B cell (primary cell): ENCODE results near the gene EHD1. TPM values are rescaled to one million over a fixed set of nuclear protein-coding genes. Genes with fewer than 3 reads are reported as not detected.

Experiments used
- ATAC-seq: fragments of 200-7000 bp; cut with Tn5 transposase; one replicate; pipeline ENCODE4 v1.10.0; 2021; ENCODE audit warnings: low read depth, mild to moderate bottlenecking, moderate number of reproducible peaks, moderate library complexity
- CTCF ChIA-PET: fragments of 350-600 bp; sonication (Branson Sonifier 250); formaldehyde crosslinking; loops from one replicate; lab custom pipeline; 2021; ENCODE audit warnings: antibody characterized with exemption, inconsistent platforms; lab: Charles Lee
- POLR2A ChIA-PET: fragments of 350-600 bp; sonication (Branson Sonifier 250); formaldehyde crosslinking; loops from one replicate; lab custom pipeline; 2021; ENCODE audit warnings: antibody characterized with exemption; lab: Charles Lee
- DNase-seq: peaks from one replicate; pipeline ENCODE4 v3.0.0; 2013
- H2AFZ ChIP-seq: 2 replicates; pipeline ENCODE4 v1.6.1; 2012; ENCODE audit warnings: mild to moderate bottlenecking, low read depth, low read length; ENCODE audit not compliant: insufficient read depth, poor library complexity, severe bottlenecking
- H3K27ac ChIP-seq, 2 donors: 1 replicate in 1 of 2; 2 replicates in 1 of 2; pipeline ENCODE4 v1.5.1; 2012 to 2013; ENCODE audit warnings: low read length in 2 of 2, mild to moderate bottlenecking in 2 of 2, moderate library complexity in 1 of 2
- H3K27me3 ChIP-seq, 4 experiments: fragments of 200-600 bp in 1 of 4; sonication (generic) in 1 of 4; replicated peaks in 1 of 4; 1 replicate in 2 of 4; 2 replicates in 2 of 4; pipeline versions ENCODE4 v1.6.1 to v1.7.0; 2013 to 2016; ENCODE audit warnings: low read length in 3 of 4, mild to moderate bottlenecking in 2 of 4, mixed read lengths in 1 of 4, moderate library complexity in 1 of 4; ENCODE audit not compliant: insufficient read depth in 4 of 4, control insufficient read depth in 3 of 4; ENCODE audit errors: control extremely low read depth in 1 of 4
- H3K36me3 ChIP-seq, 2 experiments: replicated peaks in 1 of 2; 1 replicate in 1 of 2; 2 replicates in 1 of 2; pipeline versions ENCODE4 v1.6.1 to v1.7.1; 2013; ENCODE audit warnings: low read length in 1 of 2; ENCODE audit not compliant: insufficient read depth in 2 of 2, control insufficient read depth in 1 of 2; ENCODE audit errors: control extremely low read depth in 1 of 2, extremely low read depth in 1 of 2
- H3K4me1 ChIP-seq, 2 donors: fragments of 200-600 bp in 1 of 2; sonication (generic) in 1 of 2; 1 replicate in 1 of 2; 2 replicates in 1 of 2; pipeline versions ENCODE4 v1.5.1 to v1.6.1; 2013 to 2017; ENCODE audit warnings: low read length in 2 of 2; ENCODE audit not compliant: control insufficient read depth in 2 of 2, insufficient read depth in 2 of 2
- H3K4me2 ChIP-seq: replicated peaks from 2 replicates; pipeline ENCODE3; 2012; ENCODE audit warnings: mild to moderate bottlenecking, low read depth, low read length; ENCODE audit not compliant: poor library complexity, severe bottlenecking
- H3K4me3 ChIP-seq, 5 experiments: fragments of 200-600 bp in 1 of 5; sonication (generic) in 1 of 5; 1 replicate in 3 of 5; 2 replicates in 2 of 5; pipeline versions ENCODE4 v1.5.1 to v1.7.0; 2011 to 2016; ENCODE audit warnings: low read length in 4 of 5, mild to moderate bottlenecking in 4 of 5, low read depth in 2 of 5, control low read depth in 1 of 5, moderate library complexity in 1 of 5; ENCODE audit not compliant: insufficient read depth in 1 of 5; ENCODE audit errors: control extremely low read depth in 1 of 5, extremely low read depth in 1 of 5
- H3K79me2 ChIP-seq: fragments of 200-600 bp; sonication (generic); one replicate; pipeline ENCODE4 v1.6.0; 2016; ENCODE audit warnings: low read length; ENCODE audit not compliant: control insufficient read depth, insufficient read depth
- H3K9ac ChIP-seq: fragments of 200-600 bp; sonication (generic); 2 replicates; pipeline ENCODE4 v1.6.1; 2017; ENCODE audit warnings: mild to moderate bottlenecking, low read length, moderate library complexity
- H3K9me3 ChIP-seq, 3 donors: one replicate each; pipeline versions ENCODE4 v1.6.1 to v1.7.1; 2013; ENCODE audit warnings: low read length in 2 of 3; ENCODE audit not compliant: control insufficient read depth in 2 of 3, insufficient read depth in 1 of 3; ENCODE audit errors: control extremely low read depth in 1 of 3
- H4K20me1 ChIP-seq: 2 replicates; pipeline ENCODE4 v1.6.0; 2012; ENCODE audit warnings: mild to moderate bottlenecking, low read length; ENCODE audit not compliant: insufficient read depth, control insufficient read depth, poor library complexity, severe bottlenecking
- H3K27ac Mint-ChIP-seq: one replicate; pipeline ENCODE4 v1.8.0; 2021; ENCODE audit warnings: mixed read lengths
- H3K27me3 Mint-ChIP-seq: one replicate; pipeline ENCODE4 v1.8.0; 2021; ENCODE audit warnings: mixed read lengths
- H3K4me1 Mint-ChIP-seq: one replicate; pipeline ENCODE4 v1.8.0; 2021; ENCODE audit warnings: mixed read lengths
- H3K4me3 Mint-ChIP-seq: one replicate; pipeline ENCODE4 v1.8.0; 2021; ENCODE audit warnings: mixed read lengths
- H3K9me3 Mint-ChIP-seq: one replicate; pipeline ENCODE4 v1.8.0; 2022; ENCODE audit warnings: mixed read lengths; ENCODE audit not compliant: insufficient read depth
- CTCF ChIP-seq: fragments of 200-600 bp; IDR thresholded peaks from one replicate; pipeline ENCODE4 v1.8.0; 2022; ENCODE audit warnings: antibody characterized with exemption, mild to moderate bottlenecking
- EZH2 ChIP-seq: IDR thresholded peaks from 2 replicates; pipeline ENCODE4 v1.6.1; 2012; ENCODE audit warnings: borderline replicate concordance, low read depth, mild to moderate bottlenecking, moderate library complexity, low read length; ENCODE audit not compliant: insufficient read depth, poor library complexity, severe bottlenecking
- WGBS: methylation state at CpG from one replicate; pipeline ENCODE4 v1.1.5; 2013; ENCODE audit warnings: missing lambda C conversion rate; ENCODE audit not compliant: insufficient coverage; 5-methylcytosine and 5-hydroxymethylcytosine counted together
- intact Hi-C: fragments of 100-400 bp; cut with micrococcal nuclease; formaldehyde crosslinking; loops from one replicate; pipeline ENCODE4 v1.10.0; 2022
- polyA plus RNA-seq: library from polyadenylated mRNA; depleted of rRNA; stranded (reverse); fragments of >200 nt; gene quantifications from 2 replicates; pipeline ENCODE4 v1.2.3, GENCODE V29; 2012
- total RNA-seq, 2 donors: library from RNA; stranded (reverse); fragments of 120-200 nt in 1 of 2; gene quantifications; 1 replicate in 1 of 2; 2 replicates in 1 of 2; pipeline versions ENCODE4 v1.2.3 to v1.2.4, GENCODE V29; 2013 to 2022

The EHD1 gene
- total and polyA plus RNA-seq, 2 donors (not counting 1 experiment from before 2014, with no cell fraction given) = 208 to 280 TPM

- Histone ChIP-seq H3K27me3 (no peaks in the 10 kb centered on the region), H3K9ac (no peak overlapping the region), H3K4me2 (peak overlapping the region; percentile 76), H3K27ac (peak overlapping the region; percentile 59 to 100), H4K20me1 (no peaks in the 10 kb centered on the region), H3K4me3 (no peak overlapping the region), H3K36me3 (peaks cover 0 to 3% of the 10 kb centered on the region in 2 experiments), H3K79me2 (peaks cover 34% of the 10 kb centered on the region), H3K9me3 (no peaks in the 10 kb centered on the region), H2AFZ (no peak overlapping the region), H3K4me1 (peaks cover 65 to 81% of the 10 kb centered on the region in 2 donors)
- DNase-seq (no peak), ATAC-seq (no peak)
- Mint-ChIP-seq H3K27ac (peak overlapping the region; percentile 90), H3K27me3 (no peaks in the 10 kb centered on the region), H3K4me1 (peaks cover 70% of the 10 kb centered on the region), H3K4me3 (peak overlapping the region; percentile 55), H3K9me3 (no peaks in the 10 kb centered on the region)
- POLR2A ChIA-PET = interaction anchor here (0.6 to 8.7 kb wide), 13 partner anchors 10 to 1966 kb away, joined by 3 to 158 read pairs (median 6); partner anchors contain the start of genes ARL2, EHD1, SF1 and TM7SF2
- TF ChIP-seq EZH2 (no peak), CTCF (no peak)
- intact Hi-C loops = loop anchor here (10.0 kb wide), 1 partner anchor 104 kb away; the partner anchor contains the start of gene RASGRP2
- CTCF ChIA-PET = interaction anchor here (0.6 to 29.2 kb wide), 32 partner anchors 15 to 502 kb away, joined by 3 to 1254 read pairs (median 6); partner anchors contain the start of genes ARL2, ATG2A, BATF2 and CDC42EP2
- 26% methylated on average over 6 of the region's 6 CpGs for WGBS
These were observed 30.1 kb downstream of the EHD1 start for GRCh38 chr11:64848214-64848825.
